CD14-positive monocyte (primary cell): ENCODE data around the gene EDC3. TPM values are rescaled to one million over a fixed set of nuclear protein-coding genes. Genes with fewer than 3 reads are reported as not detected.
A peak's percentile ranks its signal among the peaks of the same experiment; 100 is the strongest.
"Not testable (repeated sequence)": the region's sequence is repeated elsewhere in the genome, so short reads cannot be mapped to it uniquely, and the experiment has no call there.

ENCODE experiments used
- DNase-seq, 3 donors: peaks; one replicate each; pipeline ENCODE4 v3.0.0-alpha.2; 2011 to 2022
- H2AFZ ChIP-seq: 2 replicates; pipeline ENCODE4 v1.6.0; 2012; ENCODE audit warnings: mild to moderate bottlenecking, low read depth, low read length, inconsistent platforms; ENCODE audit not compliant: insufficient read depth, poor library complexity, severe bottlenecking
- H3K27ac ChIP-seq, 2 donors: 1 replicate in 1 of 2; 2 replicates in 1 of 2; pipeline ENCODE4 v1.5.1; 2012 to 2013; ENCODE audit warnings: low read length in 2 of 2, control low read depth in 1 of 2, inconsistent platforms in 1 of 2, low read depth in 1 of 2, mild to moderate bottlenecking in 1 of 2
- H3K27me3 ChIP-seq, 2 donors: one replicate each; pipeline versions ENCODE4 v1.6.0 to v1.6.1; 2011 to 2013; ENCODE audit warnings: low read length in 2 of 2; ENCODE audit not compliant: control insufficient read depth in 2 of 2, insufficient read depth in 2 of 2
- H3K36me3 ChIP-seq, 2 donors: replicated peaks in 1 of 2; 1 replicate in 1 of 2; 2 replicates in 1 of 2; pipeline versions ENCODE4 v1.5.1 to v1.6.1; 2012 to 2013; ENCODE audit warnings: low read length in 2 of 2, control low read depth in 1 of 2, inconsistent platforms in 1 of 2, mild to moderate bottlenecking in 1 of 2; ENCODE audit not compliant: insufficient read depth in 2 of 2, control insufficient read depth in 1 of 2
- H3K4me1 ChIP-seq, 2 donors: 1 replicate in 1 of 2; 2 replicates in 1 of 2; pipeline versions ENCODE4 v1.5.1 to v1.6.1; 2012 to 2013; ENCODE audit warnings: low read length in 2 of 2, control low read depth in 1 of 2, inconsistent platforms in 1 of 2, mild to moderate bottlenecking in 1 of 2, moderate library complexity in 1 of 2; ENCODE audit not compliant: insufficient read depth in 2 of 2, control insufficient read depth in 1 of 2
- H3K4me2 ChIP-seq: replicated peaks from 2 replicates; pipeline ENCODE3; 2012; ENCODE audit warnings: low read length, moderate library complexity, mild to moderate bottlenecking; ENCODE audit not compliant: poor library complexity, severe bottlenecking; ENCODE audit errors: extremely low read depth
- H3K4me3 ChIP-seq, 3 experiments: fragments of 200-600 bp in 1 of 3; sonication (generic) in 1 of 3; replicated peaks in 1 of 3; 1 replicate in 2 of 3; 2 replicates in 1 of 3; pipeline ENCODE4 v1.5.1; 2011 to 2013; ENCODE audit warnings: low read length in 3 of 3, mild to moderate bottlenecking in 3 of 3, control low read depth in 2 of 3, low read depth in 2 of 3, inconsistent platforms in 1 of 3, moderate library complexity in 1 of 3
- H3K79me2 ChIP-seq: 2 replicates; pipeline ENCODE4 v1.6.0; 2012; ENCODE audit warnings: mild to moderate bottlenecking, control low read depth, inconsistent platforms, low read length, moderate library complexity; ENCODE audit not compliant: insufficient read depth
- H3K9ac ChIP-seq: 2 replicates; pipeline ENCODE4 v1.6.0; 2017; ENCODE audit warnings: low read length, mild to moderate bottlenecking; ENCODE audit not compliant: insufficient read depth, poor library complexity, severe bottlenecking
- H3K9me3 ChIP-seq, 2 donors: replicated peaks in 1 of 2; 1 replicate in 1 of 2; 2 replicates in 1 of 2; pipeline versions ENCODE4 v1.5.1 to v1.6.1; 2012 to 2013; ENCODE audit warnings: low read length in 2 of 2, control low read depth in 1 of 2; ENCODE audit not compliant: control insufficient read depth in 1 of 2, insufficient read depth in 1 of 2
- H4K20me1 ChIP-seq: 2 replicates; pipeline ENCODE4 v1.6.0; 2012; ENCODE audit warnings: mild to moderate bottlenecking, low read length, control low read depth, moderate library complexity; ENCODE audit not compliant: insufficient read depth
- H3K27ac Mint-ChIP-seq, 7 donors: one replicate each; pipeline ENCODE4 v1.8.0; 2020; ENCODE audit warnings: mild to moderate bottlenecking in 7 of 7, mixed read lengths in 7 of 7, moderate library complexity in 6 of 7, inconsistent platforms in 2 of 7
- H3K27me3 Mint-ChIP-seq, 3 donors: one replicate each; pipeline ENCODE4 v1.8.0; 2021 to 2022; ENCODE audit warnings: low read depth in 3 of 3, mild to moderate bottlenecking in 3 of 3, mixed read lengths in 3 of 3, moderate library complexity in 3 of 3, inconsistent platforms in 1 of 3
- H3K36me3 Mint-ChIP-seq, 2 donors: one replicate each; pipeline ENCODE4 v1.8.0; 2020; ENCODE audit warnings: mixed read lengths in 2 of 2, inconsistent platforms in 1 of 2, mild to moderate bottlenecking in 1 of 2
- H3K4me1 Mint-ChIP-seq: one replicate; pipeline ENCODE4 v1.8.0; 2020; ENCODE audit warnings: mild to moderate bottlenecking, mixed read lengths
- H3K4me3 Mint-ChIP-seq, 2 donors: one replicate each; pipeline ENCODE4 v1.8.0; 2020; ENCODE audit warnings: mild to moderate bottlenecking in 2 of 2, mixed read lengths in 2 of 2, moderate library complexity in 1 of 2
- H3K9me3 Mint-ChIP-seq, 7 donors: one replicate each; pipeline ENCODE4 v1.8.0; 2020 to 2022; ENCODE audit warnings: mixed read lengths in 7 of 7, mild to moderate bottlenecking in 6 of 7, moderate library complexity in 6 of 7, inconsistent platforms in 2 of 7
- WGBS: methylation state at CpG from one replicate; pipeline ENCODE4 v1.1.5; 2013; ENCODE audit warnings: missing lambda C conversion rate; ENCODE audit not compliant: insufficient coverage; 5-methylcytosine and 5-hydroxymethylcytosine counted together
- intact Hi-C, 2 donors: fragments of 100-400 bp; cut with micrococcal nuclease; formaldehyde crosslinking; loops; one replicate each; pipeline versions ENCODE4 v1.15.0 to v1.15.1; 2023
- polyA plus RNA-seq, 3 donors: library from polyadenylated mRNA; depleted of rRNA in 1 of 3; unstranded in 2 of 3; stranded (reverse) in 1 of 3; fragments of 300-500 nt in 2 of 3; fragments of >200 nt in 1 of 3; fragmentation: Illumina TruSeq in 2 of 3; gene quantifications; 1 replicate in 2 of 3; 2 replicates in 1 of 3; pipeline ENCODE4 v1.2.3, GENCODE V29; 2012 to 2021
- TF ChIP-seq, protein P1 (sequence below): fragments of 200-600 bp; IDR thresholded peaks from one replicate; pipeline ENCODE4 v1.8.0; 2022; ENCODE audit warnings: antibody characterized with exemption, mild to moderate bottlenecking

Gene EDC3
- polyA plus RNA-seq, 3 donors: 10.0 to 14.9 (median 10.5) TPM

DNA sequence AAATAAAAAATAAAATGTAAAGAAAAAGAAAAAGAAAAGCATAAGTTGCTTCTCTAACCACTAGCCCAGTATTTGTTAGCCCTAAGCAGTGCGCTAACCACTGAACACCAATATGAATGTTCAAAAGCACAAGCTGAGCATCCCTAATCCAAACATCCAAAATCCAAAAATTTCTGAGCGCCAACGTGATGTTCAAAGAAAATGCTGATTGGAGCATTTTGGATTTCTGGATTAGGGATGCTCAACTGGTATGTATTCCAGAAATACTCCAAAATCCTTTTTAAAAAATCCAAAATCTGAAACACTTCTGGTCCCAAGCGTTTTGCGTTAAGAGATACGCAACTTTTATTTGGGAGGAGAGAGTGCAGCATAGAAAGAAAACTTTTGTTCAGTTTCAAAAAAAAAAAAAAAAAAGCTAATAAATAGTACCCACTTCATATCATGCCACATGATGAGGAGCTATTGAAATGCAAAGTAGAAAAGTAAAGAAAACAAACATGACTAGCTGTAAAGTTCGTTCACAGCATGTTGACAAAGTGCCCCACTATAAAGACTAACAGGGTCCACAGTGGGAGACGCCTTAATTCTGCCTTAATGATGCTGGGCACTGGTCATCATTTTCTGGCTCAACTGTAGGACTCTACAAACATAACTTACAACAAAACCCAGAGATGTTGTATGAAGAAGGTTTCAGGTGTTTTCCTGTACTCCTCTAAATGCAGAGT is 32.4 kb downstream of the EDC3 start:
- Mint-ChIP-seq H3K4me1 (peaks cover 9% of the 10 kb centered on the region), H3K27ac (no peak overlapping the region), H3K36me3 (peaks cover 25 to 28% of the 10 kb centered on the region in 2 donors), H3K27me3 (peaks cover 0 to 2% (median 1%) of the 10 kb centered on the region in 3 donors), H3K9me3 (no peaks in the 10 kb centered on the region), H3K4me3 (no peak overlapping the region)
- Histone ChIP-seq H3K27ac (no peak overlapping the region), H3K4me2 (no peak overlapping the region), H3K4me3 (no peak overlapping the region), H2AFZ (no peak overlapping the region), H4K20me1 (no peaks in the 10 kb centered on the region), H3K36me3 (peaks cover 3 to 30% of the 10 kb centered on the region in 2 donors), H3K27me3 (no peaks in the 10 kb centered on the region), H3K9me3 (no peaks in the 10 kb centered on the region), H3K4me1 (no peaks in the 10 kb centered on the region), H3K79me2 (peaks cover 3% of the 10 kb centered on the region), H3K9ac (no peak overlapping the region)
- no CpG with 5 or more reads among the region's 8 CpGs for WGBS
- no peak for DNase-seq
- intact Hi-C loops: no loop called here
- TF ChIP-seq, protein P1, sequence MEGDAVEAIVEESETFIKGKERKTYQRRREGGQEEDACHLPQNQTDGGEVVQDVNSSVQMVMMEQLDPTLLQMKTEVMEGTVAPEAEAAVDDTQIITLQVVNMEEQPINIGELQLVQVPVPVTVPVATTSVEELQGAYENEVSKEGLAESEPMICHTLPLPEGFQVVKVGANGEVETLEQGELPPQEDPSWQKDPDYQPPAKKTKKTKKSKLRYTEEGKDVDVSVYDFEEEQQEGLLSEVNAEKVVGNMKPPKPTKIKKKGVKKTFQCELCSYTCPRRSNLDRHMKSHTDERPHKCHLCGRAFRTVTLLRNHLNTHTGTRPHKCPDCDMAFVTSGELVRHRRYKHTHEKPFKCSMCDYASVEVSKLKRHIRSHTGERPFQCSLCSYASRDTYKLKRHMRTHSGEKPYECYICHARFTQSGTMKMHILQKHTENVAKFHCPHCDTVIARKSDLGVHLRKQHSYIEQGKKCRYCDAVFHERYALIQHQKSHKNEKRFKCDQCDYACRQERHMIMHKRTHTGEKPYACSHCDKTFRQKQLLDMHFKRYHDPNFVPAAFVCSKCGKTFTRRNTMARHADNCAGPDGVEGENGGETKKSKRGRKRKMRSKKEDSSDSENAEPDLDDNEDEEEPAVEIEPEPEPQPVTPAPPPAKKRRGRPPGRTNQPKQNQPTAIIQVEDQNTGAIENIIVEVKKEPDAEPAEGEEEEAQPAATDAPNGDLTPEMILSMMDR: no peak

DNA sequence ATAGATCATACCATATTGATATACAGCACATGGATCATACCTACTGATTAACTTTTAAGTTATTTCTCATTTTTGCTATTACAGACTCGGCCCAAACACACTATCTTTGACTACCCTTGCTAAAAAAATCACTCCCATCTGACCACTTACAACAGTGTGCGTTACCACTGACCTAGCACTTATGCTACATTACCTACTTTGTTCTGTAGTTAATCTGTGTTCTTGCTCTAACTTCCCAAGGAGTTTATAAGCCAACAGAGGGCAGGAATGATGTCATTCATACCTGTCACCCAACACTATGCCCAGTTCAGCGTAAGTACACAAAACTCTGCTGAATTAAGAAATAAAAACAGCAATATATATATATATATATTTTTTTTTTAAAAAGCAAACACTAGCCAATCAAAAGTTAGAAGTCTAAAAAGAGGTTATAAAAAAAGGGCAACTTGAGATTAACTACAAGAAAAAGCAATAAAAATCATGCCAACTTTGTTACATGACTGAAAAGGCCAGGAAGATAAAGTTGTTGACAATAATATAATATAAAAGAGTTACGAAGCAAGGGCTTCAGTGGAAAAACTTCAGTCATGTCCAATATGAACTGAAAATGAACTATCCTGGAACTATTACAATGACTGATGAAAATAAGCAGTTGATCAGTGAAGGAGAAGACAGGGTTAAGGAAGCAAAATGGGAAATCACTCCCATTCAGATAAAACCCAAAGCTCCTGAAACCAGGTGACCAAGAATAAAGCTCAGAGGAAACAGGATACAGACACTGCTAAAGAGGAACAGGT is 33.6 kb downstream of the EDC3 start:
- H3K36me3 ChIP-seq: peaks cover 0 to 28% of the 10 kb centered on the region in 2 donors
- H3K27ac Mint-ChIP-seq: no peak overlapping the region
- no peak for DNase-seq
- H3K4me2 ChIP-seq: no peak overlapping the region
- TF ChIP-seq, protein P1: no peak
- H3K9me3 Mint-ChIP-seq: no peaks in the 10 kb centered on the region
- H3K27me3 Mint-ChIP-seq: peaks cover 0 to 2% (median 1%) of the 10 kb centered on the region in 3 donors
- H3K27ac ChIP-seq: no peak overlapping the region
- peaks cover 19 to 20% of the 10 kb centered on the region in 2 donors for H3K36me3 Mint-ChIP-seq
- no peaks in the 10 kb centered on the region for H3K9me3 ChIP-seq
- no peak overlapping the region for H3K9ac ChIP-seq
- no peak overlapping the region for H2AFZ ChIP-seq
- H3K4me3 Mint-ChIP-seq: no peak overlapping the region
- no peaks in the 10 kb centered on the region for H4K20me1 ChIP-seq
- no peaks in the 10 kb centered on the region for H3K4me1 ChIP-seq
- H3K79me2 ChIP-seq: peaks cover 3% of the 10 kb centered on the region
- H3K4me1 Mint-ChIP-seq: peaks cover 9% of the 10 kb centered on the region
- H3K4me3 ChIP-seq: no peak overlapping the region
- intact Hi-C loops: no loop called here
- no peaks in the 10 kb centered on the region for H3K27me3 ChIP-seq
- 100% methylated on average over 1 of the region's 4 CpGs for WGBS

DNA sequence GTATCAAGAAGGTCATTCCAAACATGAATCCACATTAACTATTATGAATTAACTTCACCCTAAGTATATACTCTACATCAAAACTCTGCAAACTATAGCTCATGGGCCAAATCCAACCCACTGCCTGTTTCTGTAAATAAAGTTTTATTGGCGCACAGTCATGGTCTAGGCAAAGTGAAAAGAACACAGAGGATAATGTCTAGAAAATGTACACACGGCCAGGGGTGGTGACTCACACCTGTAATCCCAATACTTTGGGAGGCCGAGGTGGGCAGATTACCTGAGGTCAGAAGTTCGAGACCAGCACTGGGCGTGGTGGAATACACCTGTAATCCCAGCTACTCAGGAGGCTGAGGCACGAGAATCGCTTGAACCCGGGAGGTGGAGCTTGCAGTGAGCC is 34.5 kb downstream of the EDC3 start:
- peaks cover 0 to 26% of the 10 kb centered on the region in 2 donors for H3K36me3 ChIP-seq
- intact Hi-C loops, H3K9me3 Mint-ChIP-seq, H3K4me1 Mint-ChIP-seq, H3K4me3 Mint-ChIP-seq, H3K9ac ChIP-seq, H3K4me1 ChIP-seq, H4K20me1 ChIP-seq, H3K9me3 ChIP-seq, H3K27me3 Mint-ChIP-seq, H3K79me2 ChIP-seq, DNase-seq, H3K4me3 ChIP-seq, H2AFZ ChIP-seq, H3K27ac ChIP-seq, H3K27me3 ChIP-seq, H3K4me2 ChIP-seq: not testable (repeated sequence)
- WGBS: 95% methylated on average over 6 of the region's 8 CpGs
- Mint-ChIP-seq H3K36me3 (peaks cover 16 to 24% of the 10 kb centered on the region in 2 donors), H3K27ac (peak overlapping the region in 1 of 7 donors; percentile 8)
